Inflammatory macrophage treated with lipopolysaccharide for 1 hour (primary cell): ENCODE data around the gene PTPRZ1.

Experiments
- DNase-seq, 2 donors: peaks; one replicate each; pipeline ENCODE4 v3.0.0-alpha.2; 2020 to 2022

PTPRZ1 gene

DNA sequence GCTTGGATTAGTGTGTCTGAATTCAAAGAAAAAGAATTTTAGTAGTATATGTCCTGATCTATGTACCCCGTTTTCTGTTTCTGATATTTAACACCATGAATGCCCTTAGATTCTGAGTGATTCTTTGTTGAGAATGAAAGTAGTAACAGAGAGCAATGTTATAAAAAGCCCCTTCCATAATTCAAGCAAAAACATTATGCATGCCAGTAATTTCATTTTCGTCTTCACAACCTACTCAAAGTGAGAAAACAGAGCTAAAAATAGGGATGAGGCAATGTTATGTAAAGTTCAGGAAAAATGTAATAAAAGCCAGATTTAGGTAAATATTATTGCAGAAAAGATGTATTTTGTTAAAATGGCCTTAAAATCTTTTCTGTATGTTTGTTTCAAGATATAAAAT, 28.1 kb downstream of the PTPRZ1 start:
- DNase-seq = no peak

DNA sequence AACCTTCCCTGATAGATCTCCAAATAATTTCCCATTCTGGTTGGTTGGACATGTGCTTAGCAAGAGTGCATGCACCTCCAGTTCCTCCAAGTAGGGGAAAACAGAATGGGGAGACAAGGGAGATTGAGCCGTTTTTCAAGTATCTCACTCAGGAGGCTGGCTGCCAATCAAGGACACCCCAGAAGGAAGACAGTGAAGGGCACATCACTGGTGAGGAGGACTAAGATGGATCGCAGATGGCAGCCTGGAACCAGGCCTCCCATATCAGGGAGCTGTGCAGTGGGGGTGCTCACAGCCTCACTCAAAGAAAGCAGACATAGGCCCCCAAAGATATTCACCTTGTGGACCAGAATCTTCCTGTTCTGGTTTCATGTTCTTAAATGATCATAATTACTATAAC, 31.2 kb downstream of the PTPRZ1 start:
- DNase-seq = no peak

DNA sequence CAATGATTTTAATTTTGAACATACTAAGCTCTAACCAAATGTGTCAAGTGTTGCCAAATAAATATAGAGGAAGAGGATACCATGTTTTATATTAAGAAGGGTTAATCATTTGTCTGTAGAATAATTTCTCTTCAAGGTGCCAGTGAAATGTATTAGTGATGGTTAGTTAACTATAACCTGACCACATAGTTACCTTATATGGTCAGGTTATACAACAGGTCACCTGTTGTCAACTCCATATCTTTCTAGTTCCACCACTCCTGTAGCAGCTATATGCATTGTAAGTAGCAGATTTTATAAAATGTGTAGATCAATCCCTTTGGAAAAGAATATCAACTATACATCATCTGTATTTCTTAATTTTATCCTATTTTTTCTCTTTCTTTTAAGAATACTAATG, 35.1 kb downstream of the PTPRZ1 start:
- DNase-seq = no peak

DNA sequence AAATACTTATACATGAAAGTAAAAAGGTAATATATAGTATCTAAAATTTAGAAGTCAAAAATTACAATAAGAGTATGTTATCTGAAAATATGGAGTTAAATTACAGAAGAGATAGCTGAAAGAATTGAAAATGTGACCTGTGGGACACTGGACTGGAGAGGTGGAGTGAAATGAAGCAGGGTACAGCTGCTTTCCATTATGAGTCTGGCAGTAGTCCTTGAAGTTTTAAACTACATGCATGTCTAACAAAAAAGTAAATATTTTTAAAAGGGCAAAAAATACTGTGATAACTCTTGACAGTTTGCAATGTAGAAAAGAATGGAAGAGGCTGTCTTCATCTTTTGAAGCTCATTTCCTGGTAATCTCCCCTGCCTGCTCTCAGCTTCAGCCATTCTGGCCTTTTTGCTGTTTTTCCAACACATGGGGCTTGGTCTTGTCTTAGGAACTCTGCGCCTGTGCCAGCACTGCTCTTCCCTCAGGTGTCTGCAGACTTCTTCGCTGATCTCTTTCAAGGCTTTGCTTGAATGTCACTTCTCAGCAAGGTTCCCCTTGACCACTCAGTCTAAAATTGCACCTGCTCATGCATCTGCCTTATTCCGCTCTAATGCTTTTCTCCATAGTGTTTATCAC, 36.9 kb downstream of the PTPRZ1 start:
- no peak for DNase-seq

DNA sequence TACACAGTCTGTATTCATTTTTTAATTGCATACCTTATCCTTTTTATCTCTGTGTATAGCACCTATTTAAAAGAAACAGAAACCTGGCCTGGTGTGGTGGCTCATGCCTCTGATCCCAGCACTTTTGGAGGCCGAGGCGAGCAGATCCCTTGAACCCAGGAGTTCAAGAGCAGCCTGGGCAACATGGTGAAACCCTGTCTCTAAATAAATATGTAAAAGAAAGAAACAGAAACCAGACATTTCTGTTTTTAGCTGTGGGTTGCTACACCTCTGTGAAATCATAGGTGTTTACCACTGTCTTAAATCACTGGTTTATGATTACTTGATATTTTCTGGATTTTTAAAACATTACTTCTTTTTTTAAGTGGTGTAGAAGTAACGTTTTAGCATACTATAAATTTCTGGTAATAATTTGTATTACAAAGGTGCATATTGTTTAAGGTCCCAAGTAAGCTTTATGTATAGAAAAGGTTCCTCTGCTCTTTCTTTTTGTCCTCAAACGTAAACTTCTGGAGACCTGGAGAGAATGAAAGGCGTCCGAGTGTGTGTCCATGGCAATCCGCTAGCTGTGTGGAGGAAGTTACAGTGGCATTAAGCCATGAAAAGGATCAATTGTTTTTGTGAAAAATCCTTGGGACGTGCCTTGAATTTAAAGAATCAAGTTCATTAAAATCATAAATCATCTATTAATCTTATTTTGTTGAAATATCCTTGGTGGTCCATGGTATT, 41.1 kb downstream of the PTPRZ1 start:
- no peak for DNase-seq

DNA sequence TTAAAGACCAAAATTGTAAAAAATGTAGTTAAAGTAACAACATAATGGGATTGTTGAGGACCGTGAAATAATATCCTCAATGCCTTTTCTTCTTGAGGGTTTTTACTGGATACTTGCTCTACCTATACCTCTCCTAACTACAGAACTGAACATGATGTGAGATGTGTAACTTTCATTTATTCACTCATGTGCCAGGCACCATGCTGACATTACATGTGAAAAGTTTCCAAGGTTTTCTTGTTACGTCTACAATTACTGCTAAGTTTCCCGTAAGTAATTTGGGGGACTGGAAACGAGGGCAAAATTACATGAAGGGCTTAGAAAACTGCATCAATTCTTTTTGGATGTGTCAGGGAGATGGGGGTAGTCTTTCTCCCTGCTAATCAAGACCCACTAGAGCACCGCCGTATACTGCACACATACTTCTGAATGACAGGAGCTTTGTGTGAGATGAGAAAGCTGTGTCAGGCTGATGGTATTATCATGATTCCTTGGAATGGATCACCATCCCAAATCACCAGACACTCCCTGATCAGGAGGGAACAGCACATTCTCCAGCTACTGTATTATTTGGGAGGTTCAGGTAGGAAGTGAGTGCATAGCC, 41.8 kb downstream of the PTPRZ1 start:
- no peak for DNase-seq

DNA sequence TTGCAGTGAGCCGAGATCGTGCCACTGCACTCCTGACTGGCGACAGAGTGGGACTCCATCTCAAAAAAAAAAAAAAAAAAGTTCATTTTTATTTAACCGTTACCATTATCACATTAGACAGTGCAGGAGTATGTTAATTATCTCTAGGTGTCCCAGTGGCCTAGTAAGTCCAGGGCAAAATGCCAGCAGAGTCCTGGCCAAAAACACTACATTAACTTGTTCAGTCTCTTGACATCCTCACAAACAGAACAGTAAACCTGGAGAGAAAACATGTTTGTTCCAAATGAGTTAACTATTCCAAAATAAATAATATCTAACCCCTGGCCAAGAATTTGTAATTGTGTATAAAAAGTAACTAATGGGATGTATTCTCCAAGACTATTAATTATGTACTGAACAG, 43.2 kb downstream of the PTPRZ1 start:
- no peak for DNase-seq

DNA sequence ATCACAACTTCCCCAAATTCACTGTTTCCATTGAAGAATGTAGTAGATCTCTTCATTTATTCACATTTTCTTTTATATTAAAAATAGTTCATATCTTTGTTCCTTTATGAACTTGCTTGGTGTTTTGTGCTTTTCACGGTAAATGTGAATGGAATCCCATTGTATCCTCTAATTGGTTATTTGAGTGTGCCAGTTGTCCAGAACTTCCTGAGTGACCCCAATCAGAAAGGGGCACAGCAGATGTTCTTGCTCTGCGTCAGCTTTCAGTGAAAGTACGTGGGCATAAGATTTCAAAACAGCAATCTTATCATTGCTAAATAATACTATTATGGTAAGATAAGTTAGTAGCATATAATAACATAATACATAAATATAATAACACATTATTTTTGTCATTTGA, 47.0 kb downstream of the PTPRZ1 start:
- no peak for DNase-seq

DNA sequence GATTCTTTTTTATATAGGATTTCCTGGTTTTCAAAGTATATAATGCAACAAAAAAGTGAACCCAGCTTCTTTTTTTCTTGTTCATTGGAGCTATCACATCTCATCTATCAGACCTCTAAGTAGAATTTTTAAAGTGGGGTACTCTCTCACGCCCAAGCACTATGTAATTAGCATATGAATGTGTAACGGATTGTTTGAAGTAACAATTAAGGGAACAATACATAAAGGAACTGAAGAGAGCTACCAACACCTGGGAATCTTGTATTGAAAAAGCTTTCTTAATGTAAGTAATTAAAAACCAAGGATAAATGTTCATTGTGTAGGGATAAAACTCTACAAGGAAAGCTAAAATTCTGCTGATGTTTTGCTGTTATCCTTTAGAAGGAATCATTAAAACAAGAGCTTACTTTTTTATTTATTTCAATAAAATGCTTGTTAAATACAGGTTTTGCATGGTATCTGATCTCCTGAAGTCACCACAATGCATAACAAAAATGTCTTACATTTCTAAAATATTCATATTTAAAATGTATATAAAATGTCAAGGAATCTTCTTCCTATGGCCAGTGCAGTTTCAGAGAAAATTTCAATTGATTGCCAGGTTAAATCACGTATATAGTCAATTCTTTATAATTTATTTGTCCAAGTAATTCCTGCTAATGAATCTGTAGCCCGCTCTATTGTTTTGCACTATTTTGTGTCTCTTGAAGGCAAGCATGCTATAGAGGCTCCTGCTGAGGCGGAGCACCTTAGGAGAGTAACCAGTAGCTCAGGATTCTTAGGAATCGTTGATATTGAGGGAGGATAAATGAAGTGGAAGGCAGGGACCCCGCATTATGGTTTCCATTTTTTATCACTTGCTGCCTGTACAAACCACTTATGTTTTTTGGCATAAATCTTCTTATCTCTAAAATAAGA, 51.6 kb downstream of the PTPRZ1 start:
- no peak for DNase-seq

DNA sequence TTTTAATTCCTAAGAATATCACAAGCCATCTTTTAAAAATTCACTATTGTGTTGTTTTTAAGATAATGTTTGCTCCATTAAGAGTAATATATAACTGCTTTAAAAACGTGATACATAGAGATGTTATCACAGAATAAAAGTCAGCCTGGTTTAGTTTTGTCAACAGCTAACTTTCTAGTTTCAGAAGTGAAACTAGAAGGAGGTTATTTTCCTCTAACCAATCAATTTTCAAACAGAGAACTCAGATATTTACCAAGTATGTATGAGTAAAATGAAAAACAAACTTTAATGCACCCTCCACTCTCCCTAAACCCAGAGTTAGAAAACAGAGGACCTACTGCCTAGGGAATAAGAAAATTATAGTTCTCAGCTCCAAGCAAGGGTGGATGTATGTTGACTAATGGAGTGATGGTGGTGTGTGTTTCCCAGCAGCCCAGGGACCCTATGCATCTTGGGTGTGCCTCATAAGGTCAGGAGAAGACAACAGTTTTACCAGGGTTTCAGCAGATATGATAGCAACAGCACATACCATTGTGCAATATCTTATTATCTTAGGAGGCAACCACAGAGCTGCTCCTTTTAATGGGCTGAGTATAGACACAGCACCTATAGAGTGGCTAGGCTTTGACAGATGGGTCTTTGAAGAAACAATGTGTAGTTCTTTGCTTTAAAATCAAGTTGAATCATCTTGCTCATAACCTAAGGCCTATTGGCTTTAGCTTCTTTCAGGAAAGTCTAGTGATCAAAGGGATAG, 58.4 kb downstream of the PTPRZ1 start:
- no peak for DNase-seq

DNA sequence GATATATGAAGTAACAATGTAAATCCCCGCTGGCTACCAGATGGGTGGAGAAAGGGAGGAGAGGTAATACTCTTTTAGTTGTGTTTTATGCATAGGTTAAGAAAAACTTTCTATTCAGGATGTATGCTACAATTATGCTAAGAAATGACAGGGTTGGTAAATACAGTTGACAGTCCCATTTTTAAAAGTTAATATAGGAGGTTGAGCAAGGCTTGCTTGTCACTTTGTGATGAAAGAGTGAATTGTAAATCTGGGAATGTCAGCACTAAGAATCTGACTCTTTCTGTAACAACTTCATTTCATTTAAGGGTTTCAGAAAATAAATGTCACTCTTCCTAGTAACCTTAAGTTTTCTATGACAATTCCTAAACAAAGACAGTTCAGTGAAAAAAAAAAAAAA, 59.8 kb downstream of the PTPRZ1 start:
- no peak for DNase-seq

DNA sequence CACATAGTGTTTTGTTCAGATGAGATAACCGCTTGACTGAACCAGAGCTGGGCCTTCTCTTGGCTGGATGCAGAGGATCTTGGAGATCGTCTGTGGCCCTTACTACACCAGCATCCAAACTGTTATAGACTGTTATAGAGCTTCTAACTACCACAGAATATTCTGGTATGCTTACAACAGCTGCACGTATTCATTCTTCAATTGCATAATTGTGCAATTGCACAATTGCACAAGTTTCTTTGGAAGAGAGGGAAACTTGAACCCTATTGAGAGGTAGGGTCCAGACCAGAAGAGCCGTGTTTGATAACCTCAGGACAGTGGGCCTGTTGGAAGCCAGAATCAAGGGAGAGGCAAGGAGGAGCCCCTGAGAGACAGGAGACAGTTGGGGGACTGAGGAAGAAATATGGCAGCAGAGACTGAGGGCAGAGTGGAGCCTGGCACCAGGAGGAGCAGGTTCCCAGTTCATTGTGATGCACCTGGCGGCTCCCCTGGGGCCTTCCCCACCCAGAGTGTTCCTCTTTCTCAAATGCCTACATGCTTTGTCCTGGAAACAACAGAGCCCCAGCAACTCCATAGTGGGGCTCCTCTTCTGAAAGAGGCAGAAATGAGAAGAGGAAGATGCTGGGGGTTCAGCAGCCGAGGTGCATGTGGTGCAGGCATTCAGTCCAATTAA, 64.1 kb downstream of the PTPRZ1 start:
- no peak for DNase-seq

DNA sequence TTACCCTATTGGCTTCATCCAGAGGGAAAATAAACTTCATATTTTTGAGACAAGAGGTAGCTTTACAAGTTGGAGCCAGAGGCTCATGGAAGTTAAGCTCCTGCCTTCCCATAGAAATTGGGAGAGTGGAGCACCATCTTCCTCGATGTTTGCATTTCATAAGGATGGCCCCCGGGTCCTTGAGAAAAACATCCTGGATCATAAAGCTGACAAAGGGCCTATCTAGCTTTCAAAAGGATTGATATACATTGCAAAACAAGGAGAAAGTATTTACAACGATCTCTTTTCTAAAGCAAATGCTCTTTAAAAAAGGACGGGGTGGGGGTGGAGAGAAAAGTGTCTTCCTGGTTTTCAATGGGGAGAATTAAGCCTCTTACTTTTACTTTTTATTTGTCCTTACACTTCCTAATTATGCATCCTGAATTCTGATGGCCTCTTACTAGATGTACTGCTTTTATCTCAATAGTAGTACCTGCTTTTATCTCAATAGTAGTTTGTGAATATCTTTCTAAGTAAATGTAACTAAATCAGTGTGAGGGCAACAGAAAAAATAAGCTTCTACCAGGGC, 65.6 kb downstream of the PTPRZ1 start:
- no peak for DNase-seq

DNA sequence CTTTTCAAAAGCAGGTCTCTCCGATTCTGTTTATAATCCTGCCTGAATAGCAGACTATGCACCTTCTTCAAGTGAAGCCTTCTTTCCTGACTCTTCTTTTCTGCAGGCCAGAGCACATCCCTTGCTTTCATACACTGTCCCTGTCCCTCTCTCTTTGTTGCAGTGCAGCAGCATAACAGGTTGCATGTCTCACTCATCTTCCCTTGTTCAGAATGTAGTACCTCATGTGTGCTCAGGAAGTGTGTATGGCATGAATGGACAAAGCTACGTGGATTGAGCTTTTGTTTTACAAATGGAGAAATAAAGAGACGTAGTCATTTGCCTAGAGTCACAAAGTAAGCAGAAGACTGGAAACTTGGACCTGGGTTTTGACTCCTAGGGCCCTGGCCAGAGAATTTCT, 68.0 kb downstream of the PTPRZ1 start:
- DNase-seq = no peak

DNA sequence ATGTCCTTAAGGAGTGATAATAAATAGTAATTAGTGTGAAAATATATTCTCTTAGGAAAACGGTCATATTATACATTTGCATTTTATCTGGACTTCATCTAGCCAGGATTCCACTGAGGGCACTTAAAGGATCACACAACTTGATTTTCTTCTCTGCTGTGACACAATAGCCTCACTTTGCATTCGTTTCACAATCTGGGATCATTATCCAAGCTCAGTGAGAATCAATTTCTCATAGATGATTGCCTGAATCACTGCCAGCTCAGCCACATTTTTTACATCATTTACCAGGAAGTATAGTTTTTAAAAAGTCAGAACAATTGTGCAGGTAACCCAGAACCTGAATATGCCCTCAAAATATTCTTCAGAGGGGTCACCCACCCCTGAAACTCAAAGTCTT, 68.9 kb downstream of the PTPRZ1 start:
- no peak for DNase-seq

DNA sequence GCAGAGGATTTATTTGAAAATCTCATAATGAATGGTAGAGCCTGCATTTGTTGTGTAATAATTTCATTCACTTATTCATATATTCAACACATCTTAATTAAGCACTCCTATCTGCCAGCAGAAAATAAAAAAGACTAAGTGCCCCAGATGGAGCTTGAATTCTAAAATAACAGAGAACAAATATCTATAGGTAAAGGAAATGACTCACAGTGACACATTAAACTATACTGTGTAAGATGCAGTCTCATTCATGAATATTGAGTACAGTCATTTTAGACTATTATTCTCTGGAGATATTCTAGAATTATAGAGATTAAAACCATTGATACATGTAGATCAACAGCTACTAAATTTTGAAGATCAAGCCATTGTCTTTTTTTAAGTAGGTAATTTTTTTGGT, 72.1 kb downstream of the PTPRZ1 start:
- DNase-seq = no peak

DNA sequence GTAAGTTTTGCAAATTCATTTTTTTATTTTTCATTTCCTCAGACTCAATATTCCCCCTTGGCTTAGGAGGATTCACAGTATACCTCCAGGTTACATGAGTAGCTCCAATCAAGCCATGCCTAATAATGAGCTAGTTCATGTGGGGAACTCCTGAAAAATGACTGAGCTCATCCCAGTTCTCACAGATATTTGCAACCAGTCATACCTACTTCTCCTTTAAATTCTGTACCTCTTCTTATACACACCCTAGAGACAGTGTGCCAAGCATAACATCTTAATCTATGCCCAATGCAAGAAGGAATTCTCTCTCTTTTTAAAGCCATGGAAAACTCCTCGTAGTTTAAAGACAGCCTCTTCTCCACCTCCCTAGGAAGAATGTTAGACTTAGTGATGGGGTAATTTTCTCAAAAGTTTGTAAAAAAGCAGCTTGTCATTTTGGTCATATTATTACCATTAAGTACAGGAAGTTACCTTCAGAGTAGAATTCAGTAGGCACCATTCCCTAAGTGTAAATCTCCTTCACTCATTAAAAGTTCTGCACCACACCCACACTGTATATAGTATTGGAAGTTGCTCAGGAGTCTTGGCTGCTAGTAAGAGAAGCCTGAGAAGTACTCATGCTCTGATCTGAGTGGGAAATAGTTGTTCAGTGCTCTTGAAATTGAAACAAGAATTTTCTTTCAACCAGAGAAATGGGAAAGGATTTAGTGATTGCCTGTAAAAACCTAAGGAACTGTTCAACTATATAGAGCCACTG, 72.7 kb downstream of the PTPRZ1 start:
- DNase-seq = no peak

DNA sequence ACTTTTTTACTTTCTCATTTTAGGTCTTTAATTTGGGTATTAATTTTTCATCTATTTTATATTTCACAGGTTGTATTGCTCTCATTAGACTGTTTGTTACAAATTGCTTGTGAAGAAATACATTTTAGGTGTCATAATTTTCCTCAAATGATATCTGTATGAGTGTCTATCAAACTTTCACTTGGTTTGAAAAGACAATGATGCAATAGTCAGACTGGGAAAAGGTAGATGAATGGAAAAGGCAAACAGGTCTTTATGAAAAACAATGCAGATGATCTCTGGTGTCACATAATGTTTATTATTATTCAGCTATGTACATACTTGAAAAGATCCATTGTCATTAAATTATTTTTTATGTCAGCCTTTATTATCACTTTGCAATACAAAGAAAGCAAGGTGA, 80.2 kb downstream of the PTPRZ1 start:
- no peak for DNase-seq

DNA sequence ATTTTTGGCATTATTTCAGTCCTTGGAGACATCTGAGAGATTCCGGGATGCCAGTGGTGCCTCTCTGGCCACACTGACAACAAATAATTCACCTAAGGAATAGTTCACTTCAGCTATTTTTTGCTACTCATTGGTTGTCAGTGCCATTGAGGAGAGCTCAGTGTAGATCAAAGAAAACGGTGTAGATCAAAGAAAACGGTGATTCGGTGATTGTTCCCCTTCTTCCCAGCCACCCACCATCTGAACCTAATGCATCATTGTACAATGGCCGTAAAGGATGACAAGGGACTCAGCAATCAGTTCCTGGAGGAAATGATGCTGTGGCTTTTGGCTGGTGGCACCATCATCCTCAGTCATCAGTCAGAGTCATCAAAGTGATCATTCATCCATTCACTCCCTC, 80.6 kb downstream of the PTPRZ1 start:
- DNase-seq = no peak

DNA sequence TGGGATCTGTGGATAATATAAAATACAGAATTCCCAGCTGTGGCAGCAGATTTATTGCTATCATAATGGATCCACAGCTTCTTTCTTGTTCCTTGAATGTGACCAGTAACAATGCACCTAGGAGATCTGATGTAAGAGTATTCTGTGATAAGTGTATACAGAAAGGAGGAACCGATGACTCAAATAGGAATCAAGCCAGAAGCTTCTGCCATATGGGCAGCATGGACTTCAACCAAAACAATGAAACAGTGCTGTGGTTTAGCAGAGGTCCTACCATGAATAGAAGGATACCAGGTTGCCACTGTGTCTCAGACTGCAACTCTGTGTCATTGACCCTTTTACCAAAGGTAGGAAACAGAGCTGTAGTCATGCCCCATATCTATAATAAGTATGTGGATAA, 81.8 kb downstream of the PTPRZ1 start:
- no peak for DNase-seq

DNA sequence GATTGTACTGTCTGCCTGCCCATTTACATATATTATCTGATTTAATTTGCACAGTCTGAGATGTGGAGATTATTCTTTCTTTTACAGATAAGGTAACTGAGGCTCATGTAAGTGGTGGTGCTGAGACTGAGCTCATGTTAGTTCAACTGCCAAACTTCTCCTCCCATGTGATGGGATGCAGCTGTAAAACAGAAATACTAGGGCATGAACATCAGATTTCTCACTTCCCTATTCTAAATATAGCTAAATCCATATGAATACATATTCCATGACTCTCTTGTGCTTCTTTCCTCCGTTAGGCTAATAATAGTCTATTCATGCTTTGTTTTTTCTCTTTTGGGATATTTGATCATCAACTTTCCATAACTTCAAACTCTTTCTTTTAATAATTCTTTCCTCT, 84.7 kb downstream of the PTPRZ1 start:
- DNase-seq = no peak
